HG03175 (cell line): ENCODE results near the gene CSDE1.

Experiments
- ATAC-seq: cut with Tn5 transposase; IDR thresholded peaks from one replicate; pipeline ENCODE4 v1.9.1; 2021; ENCODE audit warnings: mild to moderate bottlenecking, moderate library complexity; ENCODE audit not compliant: unreplicated experiment

CSDE1 gene

DNA sequence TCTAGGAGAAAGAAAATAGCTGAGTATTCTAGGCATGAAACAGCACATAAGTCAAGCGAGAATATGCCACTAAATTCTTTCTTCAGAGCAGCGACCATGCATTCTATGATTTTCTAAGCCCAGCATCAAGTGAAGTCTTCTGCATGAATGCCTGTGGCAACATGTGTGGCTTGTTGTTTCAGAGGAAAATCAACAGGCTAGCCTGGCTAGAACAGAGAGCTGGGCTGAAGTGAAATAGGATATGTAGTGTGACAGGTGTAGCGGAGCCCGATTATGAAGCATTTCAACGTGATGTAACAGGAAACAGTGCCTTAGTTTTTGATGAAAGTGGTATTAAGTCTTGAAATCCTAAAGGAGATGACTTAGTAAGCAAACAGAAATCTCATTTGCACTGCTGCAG is 7.0 kb downstream of the CSDE1 start:
- no peak for ATAC-seq

DNA sequence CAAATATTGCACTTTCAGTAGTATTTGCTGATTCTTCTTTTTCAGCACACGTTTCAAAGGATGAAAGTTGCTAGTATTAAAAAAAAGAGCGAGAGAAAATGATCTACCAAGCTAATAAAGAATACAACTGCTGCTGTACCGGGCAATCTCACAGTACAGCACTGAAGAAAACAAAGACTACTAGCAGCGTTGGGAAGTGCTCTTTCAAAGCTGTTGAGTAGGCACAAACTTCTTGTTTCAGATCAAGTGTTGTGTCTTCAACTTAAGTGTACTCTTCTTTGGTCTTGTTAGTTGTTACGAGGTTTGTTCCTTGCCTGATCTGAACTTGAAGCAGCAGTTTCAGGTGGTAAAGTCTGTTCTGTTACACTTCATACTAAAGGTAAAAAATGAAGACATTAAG is 7.9 kb downstream of the CSDE1 start:
- ATAC-seq, result no peak

DNA sequence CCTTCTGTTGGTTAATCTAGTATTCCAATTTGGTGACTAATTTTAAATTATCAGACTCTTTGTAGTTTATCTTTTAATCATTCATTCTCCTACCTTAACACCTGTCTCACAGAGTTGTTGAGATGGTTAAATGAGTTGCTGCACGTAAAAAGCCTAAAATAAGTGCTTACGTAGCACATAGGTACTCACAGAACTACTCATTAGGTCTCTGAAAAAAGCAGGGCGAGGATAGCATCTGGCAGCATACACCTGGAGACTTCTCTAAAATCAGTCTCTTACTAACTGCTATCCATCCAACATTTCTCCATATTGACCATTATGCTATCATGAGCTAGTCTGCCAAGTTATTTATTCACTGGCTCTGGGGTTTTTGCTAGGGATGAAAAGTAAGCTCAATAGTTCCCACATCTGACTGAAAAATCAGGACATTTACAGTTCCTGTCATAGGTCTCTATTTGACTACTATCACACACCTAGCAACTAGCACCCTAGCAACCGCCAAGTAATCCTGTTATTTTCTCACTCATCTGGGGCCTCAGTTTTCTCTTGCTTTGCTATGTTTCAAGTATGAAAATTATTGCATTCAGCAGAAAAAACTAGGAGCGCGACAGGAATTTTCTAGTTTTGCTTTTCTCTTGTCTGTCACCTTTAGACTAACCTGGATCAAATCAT is 11.2 kb downstream of the CSDE1 start:
- ATAC-seq, result no peak

DNA sequence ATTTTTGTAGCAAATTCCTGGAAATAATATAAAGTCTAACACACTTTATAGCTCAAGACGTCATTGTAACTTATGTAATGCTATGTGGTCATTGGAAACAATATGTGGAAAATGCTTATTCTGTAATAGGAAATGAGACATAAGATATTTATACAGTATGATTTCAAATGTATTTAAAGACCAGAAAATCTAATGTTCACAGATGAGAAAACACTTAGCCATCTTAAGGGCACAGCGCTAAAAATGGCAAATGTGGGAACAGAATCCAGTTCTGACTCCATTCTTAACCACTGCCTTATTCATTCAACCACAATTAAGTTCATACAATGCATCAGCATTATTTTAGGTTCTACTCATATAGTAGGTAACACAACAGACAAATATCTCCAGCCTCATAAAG is 12.5 kb downstream of the CSDE1 start:
- ATAC-seq, result no peak

DNA sequence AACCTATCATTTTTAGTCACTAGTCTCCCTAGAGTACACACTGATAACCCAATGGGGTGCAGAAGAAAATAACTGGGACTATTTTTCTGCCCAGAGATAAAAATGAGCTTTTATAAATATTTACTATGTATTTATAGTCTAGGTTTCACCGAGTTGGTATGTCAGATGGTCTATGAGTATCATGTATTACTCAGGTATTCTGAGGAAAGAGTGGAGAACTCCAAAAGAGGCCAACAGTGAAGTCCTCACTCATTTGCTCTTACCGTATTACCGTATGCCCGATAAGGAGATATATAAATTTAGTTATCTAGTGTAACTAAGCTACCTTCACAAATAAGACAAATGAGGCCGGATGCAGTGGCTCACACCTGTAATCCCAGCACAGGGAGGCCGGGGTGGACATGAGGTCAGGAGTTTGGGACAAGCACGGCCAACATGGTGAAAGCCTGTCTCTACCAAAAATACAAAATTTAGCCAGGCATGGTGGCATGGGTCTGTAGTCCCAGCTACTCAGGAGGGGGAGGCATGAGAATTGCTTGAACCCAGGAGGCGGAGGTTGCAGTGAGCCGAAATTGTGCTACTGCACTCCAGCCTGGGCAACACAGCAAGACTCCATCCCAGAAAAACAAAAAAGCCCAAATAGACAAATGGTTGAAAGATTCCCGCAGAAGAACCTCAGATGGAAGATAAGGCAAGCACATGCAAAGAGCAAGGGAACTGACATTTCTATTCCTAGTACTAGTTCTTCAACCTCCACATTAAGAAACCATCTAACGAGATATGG is 15.6 kb downstream of the CSDE1 start:
- ATAC-seq, result no peak

DNA sequence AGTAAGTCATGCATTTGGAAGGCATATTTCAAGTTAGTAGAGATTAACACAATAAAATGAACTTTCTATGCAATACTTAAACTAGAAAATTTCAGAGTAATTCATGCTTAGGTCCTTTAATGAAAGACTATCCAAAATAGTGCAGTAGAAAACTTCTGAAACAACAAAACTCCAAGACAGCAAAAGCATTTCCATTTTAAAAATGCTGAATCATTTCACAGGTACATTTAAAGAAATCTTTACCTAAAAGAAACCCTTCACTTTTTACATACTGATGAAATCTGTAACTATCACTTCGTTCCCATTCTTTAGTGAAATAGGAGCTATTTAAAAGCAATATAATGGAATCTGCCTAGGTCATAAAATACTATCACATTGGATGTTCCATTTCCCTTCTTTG is 17.5 kb downstream of the CSDE1 start:
- no peak for ATAC-seq

DNA sequence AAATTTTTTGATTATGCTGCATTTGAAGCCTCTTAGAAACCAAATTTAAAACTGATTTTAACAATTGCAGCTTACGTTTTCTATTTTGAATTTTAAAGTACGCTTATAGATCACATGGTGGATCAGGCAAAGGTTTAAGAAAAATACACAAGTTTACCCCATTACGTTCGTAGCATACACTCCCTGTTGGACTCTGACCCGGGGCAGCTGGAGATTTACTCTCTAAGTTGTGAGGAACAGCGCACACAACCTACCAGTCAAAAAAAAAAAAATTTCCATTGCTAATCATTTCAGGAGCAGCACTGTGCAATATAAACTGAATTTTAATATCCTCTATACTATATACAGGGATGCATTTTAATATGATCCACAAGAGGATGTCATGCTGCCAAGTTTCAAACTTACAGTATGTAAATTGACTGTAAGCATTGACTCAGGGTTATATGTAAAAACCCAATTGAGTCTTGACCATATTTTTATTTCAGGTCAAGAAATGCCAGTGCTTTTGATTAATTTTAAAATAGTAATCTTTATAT is 20.4 kb downstream of the CSDE1 start:
- ATAC-seq, result no peak

DNA sequence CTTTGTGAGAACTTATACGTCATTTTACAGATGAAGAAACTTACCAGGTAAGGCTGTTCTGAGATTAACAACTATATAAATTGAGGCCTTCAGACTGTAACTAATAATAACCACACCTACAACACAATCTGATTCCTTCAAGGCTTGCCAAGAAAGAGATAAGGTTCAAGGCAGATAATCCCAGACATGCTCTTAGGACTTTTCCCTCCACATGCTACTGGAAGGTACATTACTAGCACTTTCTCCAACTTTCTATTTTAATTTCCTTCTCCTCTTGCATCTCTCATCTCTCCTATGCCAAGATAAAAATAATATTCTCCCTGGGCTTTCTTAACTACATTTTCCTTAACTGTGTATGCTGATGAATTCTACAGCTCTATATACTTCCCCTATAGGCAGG is 22.3 kb downstream of the CSDE1 start:
- ATAC-seq, result no peak

DNA sequence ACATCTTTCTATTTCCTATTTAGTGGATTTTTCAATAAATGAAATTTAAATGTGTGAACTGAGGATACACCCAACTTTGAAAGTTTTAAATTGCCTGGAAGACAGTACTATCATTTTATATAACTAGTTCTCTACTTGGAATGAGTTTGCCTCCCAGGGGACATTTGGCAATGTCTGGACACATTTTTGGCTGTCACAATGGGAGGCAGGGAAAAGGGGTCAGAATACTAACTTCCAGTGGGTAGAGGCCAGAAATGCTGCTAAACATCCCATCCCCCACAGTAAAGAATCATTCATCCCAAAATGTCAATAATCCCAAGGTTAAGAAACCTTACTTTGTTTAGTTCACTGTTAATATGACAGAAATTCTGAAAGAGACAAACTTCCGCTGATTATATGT is 28.0 kb downstream of the CSDE1 start:
- no peak for ATAC-seq

DNA sequence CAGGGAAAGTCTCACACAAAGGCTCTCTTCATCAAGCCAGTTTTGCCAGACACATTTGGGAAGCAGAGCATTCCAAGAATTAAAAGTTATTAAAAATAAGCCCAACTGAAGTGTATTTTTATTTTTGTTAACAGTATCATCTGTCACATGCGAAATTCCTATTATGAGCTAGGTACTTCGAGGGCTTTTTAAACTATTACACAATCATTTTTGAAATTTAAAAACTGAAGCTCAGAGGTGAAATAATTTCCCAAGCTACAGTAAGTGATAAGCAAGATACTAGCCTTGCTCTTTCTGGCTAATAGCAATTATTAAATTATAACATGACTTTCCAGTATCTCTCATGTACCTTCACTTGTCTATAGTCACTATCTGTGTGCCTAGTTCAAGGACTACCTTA is 29.2 kb downstream of the CSDE1 start:
- no peak for ATAC-seq

DNA sequence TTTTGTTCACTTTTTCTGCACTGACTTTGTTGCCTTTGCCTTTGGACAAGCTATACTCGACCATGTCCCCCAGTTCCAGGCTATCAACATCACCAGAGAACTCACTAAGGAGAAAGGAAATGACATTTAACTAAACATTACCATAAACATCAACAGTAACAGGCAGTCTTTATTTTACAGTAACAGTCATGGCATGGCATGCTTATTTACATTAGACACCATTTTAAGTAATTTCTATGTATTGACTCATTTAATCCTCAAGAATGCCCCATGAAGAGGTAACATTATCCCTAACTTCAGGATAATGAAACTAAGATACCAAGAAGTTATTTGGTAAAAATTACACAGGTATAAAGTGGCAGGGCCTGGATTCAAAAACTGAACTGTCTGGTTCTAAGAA is 32.6 kb downstream of the CSDE1 start:
- ATAC-seq, result no peak

DNA sequence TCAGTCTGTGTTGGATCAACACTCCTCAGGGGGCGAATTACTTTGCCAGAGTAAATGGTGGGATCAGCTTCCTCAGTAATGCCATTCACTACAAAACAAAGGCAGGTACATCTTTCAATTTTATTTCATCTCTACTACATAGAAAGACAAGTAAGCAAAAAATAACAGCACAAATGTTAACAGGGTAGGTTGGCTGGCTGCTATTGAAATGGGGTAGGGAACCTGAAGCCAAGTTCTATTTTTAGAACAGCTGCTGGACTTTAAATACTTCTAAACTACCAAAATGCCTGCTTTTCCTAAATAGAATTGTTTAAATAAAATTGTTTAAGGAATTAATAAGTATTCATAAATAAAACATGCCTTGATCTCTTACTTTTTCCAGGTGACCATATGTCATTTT is 33.9 kb downstream of the CSDE1 start:
- no peak for ATAC-seq

DNA sequence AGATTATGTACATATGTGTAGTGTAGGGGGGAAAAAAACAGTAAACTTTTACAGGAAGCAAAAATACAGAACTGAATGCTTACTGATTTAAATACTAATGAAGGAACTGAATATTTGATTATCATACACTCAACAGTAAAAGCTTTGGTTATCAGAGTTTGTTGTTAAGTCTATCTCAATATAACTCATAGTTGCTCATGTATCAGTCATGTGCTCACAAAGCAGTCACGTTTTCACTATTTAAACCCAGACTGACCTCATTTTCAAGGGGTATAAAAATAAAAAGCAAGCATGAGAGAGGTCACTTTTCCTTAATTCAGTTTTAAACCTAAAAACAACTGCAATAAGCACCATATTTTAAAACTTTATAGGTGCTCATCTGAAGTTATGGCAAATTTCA is 34.3 kb downstream of the CSDE1 start:
- no peak for ATAC-seq

DNA sequence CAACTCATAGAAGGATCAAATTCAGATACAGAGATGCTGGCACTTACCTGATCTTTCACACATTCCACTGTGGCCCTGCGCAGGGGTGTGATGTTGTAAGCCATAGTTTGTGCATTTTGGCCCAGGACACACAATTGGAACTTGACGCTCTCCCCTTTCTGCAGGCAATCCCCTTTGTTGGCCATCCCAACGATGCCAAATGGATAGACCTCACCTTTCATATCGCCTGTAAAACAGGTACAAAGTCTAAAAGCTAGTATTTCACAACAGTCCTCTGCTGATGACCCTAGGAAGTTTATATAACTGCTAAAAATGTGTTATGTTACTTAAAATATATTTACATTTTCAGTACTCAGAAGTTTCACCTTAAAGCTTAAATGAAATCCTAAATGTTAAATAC is 37.3 kb downstream of the CSDE1 start:
- ATAC-seq, result no peak

DNA sequence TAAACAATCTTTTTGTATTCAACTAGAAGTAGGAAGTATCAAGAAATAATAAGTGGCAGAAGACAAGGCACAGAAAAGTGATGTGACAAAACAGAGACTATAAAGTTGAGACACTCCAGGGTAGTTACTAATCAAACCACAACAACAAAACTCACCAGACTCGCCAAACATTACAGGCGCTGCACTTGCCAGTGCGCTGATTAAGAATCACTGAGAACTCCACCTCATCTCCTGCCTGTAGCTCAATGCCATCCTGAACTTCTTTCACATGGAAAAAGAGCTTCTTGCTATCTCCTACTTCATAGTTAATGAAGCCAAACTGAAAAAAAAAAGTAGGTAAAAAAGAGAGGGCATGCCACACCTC is 38.4 kb downstream of the CSDE1 start:
- ATAC-seq, result no peak

DNA sequence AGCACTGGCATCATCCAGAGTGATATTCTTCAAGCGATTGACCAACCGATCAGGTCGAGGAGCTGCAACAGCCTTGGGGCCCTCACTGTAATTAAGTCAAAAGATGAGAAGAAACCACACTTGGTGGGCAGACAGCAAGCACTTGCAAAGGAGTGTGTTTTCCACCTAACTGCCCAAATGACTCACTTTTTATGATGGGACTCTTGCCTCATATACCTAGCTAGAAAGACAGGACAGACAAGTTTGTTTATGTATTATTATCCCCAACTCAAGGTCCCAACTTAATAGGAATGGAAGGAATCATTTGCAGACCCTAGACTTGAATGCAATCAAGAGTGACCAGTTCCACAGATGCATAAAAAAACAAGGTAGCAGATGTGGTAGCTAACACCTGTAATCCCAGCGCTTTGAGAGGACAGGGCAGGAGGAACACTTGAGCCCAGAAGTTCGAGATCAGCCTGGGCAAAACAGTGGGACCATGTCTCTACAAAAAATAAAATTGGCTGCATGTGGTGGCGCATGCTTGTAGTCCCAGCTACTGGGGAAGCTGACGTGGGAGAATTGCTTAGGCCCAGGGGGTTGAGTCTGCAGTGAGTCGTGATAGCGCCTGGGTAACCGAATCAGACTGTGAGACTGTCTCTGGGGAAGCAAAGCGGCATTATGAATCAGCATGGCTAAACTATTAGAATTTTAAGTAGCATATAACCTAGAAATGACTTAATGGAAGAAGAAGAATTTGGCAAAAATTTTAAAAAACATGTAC is 38.9 kb downstream of the CSDE1 start:
- ATAC-seq, result no peak

DNA sequence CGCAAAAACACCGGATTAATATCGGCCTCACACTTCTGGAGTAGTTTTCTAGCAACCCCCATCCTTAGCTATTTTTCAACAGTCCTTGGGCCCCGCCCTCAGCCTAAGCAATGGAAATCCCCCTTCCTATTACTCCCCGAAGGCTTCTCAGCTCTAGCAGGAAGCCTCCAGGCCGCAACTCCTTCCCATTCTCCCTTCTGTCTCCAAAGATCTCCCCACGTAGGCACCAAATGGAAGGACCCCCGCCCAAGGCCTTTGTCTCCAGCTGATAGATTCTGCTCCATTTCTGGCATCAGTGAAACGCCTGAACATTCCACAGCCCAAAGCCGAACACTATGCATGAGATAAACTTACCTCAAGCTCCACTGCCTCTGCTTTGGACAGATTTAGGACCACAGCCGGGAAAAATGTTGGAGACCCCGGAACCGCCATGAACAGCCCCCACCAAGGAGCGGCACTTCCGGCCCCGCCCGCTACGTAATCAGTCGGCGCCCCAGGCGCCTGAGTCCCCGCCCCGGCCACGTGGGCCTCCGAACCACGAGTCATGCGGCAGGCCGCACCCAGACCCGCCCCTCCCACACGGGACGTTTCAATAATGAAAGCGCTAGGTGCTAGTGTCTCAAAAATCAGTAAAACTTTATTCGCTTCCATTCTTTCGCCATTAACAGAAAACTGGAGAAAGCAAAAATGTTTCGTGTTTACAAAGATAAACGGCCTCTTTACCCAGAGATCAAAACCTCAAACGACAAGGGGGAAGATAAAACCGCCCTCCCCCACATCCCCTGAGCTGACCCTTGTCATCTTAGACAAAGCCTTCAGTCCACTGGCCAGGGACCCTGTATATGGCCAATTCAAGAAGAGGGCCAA is 41.2 kb downstream of the CSDE1 start, which contains the start of gene NRAS:
Gene NRAS, minus strand, starts transcription at position 468 of the 867 bp plus-strand sequence. CDS start 611 bp downstream, outside the sequence.
- ATAC-seq, result peak; percentile 94

DNA sequence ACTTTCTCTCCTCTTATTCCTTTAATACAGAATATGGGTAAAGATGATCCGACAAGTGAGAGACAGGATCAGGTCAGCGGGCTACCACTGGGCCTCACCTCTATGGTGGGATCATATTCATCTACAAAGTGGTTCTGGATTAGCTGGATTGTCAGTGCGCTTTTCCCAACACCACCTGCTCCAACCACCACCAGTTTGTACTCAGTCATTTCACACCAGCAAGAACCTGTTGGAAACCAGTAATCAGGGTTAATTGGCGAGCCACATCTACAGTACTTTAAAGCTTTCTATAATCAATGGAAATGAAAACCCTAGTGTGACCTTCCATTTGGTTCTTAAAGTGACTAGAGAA is 41.9 kb downstream of the CSDE1 start:
- ATAC-seq, result no peak

DNA sequence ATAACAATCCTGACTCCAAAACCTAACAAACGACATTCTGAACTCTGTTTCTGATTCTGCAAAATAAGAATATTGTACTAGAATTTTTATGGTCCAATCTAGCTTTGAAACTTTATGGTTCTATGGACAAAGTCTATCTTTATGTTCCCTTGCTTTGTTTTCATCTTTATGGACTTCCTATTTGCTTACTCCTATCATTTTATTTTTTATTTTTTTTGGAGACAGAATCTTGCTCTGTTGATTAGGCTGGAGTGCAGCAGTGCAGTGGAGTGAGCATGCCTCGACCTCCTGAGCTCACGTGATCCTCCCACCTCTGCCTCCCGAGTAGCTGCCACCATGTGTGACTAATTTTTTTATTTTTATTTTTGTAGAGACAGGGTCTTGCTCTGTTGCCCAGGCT is 44.8 kb downstream of the CSDE1 start:
- ATAC-seq, result no peak

DNA sequence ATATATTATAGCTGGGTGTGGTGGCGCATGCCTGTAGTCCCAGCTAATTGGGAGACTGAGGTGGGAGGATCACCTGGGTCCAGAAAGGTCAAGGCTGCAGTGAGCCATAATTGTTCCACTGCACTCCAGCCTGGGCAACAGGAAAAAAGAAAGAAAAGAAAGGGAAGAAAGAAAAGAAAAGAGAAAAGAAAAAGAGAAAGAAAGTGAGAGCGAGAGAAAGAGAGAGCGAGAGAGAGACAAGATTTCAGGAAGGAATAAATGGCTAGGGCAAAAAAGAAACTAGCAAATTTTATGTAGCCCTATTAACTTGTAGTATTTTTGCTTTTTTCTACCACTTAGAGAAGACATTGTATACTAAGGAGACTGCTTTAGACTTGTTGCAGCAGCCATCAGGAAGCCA is 47.4 kb downstream of the CSDE1 start:
- ATAC-seq, result no peak

DNA sequence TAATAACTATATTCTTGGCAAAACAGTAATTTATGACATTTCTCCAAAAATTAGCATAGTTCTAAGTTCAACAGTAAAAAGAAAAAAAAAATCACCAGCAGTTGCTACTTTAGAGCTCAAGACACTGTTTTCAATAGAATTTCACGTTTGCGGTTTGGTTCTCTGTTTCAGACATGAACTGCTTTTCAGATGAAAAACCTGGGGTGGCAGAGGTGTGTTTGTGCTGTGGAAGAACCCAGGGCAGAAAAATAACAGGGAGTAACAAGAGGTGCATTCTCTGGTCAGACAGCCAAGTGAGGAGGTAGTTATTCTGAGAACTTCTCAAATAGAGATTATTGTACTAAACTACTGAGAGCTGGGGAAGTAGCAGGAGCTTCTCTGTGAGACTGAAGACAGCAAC is 50.2 kb downstream of the CSDE1 start:
- no peak for ATAC-seq
